Right forelimb (tissue), 1 donor: ENCODE results near the gene KRT78.

Source experiments
- DNase-seq: peaks from one replicate; pipeline ENCODE4 v3.0.0-alpha.2; 2018

The KRT78 gene

GRCh38 chr12:52822771-52823510 is 25.9 kb downstream of the KRT78 start:
- DNase-seq: no peak

DNA sequence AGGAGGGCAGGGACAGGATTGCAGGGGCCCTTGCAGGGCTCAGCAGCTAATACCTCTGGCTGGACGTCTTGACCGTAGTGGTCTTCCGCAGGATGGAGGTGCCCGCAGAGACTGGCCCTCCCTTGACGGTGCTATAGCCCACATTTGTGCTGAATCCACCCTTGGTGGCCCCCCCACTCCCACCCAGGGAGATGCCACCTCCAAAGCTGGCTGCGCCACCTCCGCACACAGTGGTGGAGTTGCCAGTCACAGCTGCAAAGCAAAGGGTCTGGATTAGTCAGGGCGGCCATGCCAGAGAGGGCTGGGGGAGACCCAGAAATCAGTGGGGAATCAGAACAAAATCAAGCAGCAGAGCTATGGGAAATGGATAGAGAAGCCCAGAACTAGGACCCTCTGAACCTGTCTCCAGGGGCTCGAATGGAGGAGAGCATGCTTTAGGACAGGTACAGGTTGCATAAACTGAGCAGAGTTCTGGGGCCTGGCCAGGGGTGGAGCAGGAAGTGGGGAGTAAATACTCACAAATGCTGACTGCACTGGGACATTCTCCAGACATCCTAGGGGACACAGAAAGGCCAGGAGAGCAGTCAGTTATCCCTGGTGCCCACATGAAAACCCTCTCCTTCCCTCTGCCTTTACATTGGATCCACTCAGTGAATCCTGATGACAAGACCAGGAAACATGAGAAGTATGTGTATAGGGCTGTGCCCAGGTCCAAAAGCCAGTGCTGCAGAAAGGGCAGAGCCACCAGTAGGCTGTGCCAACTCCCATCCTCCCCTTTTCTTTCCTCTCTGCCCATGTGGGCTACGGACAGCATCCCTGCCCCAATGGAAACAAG is 26.8 kb downstream of the KRT78 start:
- no peak for DNase-seq

DNA sequence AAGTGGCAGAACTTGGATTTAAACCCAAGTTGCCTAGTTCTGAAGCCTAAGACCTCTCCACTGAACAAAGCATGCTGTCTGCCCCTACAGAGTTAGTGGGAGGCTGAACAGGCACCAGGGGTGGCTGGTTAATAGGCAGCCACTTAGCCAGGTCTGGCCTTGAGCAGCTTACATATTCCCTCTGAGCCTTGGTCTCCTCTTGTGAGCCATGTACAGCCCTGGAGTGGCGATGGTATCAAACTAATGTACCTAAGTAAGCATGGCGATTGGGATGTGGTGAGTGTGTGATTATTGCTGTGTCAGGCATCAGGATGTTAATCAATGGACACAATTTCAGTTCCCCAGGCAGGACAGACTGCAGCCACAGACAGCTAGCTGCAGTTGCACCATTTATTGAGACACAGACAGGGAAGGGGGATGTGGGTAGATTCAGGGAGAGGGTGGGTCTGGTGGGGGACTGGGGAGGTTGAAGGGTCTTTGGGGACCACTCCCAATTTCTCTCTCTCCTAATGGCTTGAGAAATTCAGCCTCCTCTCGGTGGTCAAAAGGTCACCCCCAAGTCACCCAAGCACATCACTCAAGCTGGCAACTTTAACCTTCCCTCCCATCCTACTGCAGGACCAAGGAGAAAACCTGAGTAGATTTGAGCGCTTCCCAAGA is 27.6 kb downstream of the KRT78 start:
- DNase-seq: no peak

DNA sequence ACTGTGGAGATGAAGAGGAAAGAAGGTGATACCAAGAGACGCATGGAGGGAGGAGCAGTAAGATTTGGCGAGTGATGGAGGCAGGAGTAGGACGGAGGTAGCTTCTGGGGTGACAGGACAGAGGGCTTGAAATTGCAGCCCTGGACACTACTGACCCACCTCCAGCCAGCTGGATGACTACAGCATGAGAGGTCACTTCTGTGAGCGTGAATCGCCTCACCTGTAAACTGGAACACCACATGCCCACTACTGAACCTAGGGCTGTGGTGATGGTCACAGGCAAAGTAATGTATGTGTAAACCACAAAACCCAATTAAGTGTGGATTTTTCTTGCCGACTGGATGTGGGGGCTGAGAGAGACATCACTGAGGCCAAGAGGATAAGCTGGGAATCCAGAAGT is 28.3 kb downstream of the KRT78 start:
- DNase-seq: no peak

GRCh38 chr12:52819731-52820510 is 28.9 kb downstream of the KRT78 start:
- no peak for DNase-seq

DNA sequence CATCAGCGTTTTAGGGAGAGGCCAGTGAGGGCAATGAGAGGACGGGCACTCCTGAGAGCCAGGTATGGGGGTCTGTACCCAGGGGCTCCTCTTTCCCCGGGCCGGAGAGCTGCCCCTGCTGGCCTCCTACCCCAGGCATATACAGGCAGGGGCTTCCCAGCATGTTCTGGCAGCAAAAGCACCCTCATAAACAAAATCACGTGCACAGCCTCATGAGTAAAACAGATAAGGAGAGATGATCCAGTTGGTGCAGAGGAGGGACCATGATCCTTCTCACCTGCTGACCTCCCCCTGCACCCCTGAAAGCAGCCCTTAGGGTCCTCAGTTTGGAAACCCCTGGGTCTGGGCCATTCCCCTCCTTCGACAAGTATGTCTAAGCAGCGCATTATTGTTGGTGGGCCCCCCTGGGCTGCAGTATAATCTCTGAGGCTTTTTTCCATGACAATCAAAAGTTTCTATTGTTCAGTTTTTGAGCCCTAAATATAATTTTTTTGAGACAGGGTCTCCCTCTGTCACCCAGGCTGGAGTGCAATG is 29.8 kb downstream of the KRT78 start:
- DNase-seq: no peak

DNA sequence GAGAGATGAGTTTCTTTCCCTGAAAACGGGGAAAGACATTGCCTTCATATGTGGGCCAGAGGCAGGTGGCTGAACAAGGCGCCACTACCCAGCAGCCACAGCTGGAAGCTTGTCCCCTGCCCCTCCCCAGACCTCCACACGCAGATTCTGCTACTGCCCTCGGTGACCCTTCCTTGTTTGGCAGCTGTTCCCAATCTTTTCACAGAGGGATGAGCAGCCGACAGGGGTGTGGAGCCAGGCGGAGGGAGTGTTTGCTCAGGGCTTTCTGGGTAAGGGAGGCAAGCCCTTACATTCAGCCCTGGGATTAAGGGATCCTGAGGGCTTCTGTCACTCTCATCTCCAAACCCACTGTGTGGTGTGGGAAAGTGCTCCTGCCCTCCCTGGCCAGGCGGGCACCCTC is 30.4 kb downstream of the KRT78 start:
- no peak for DNase-seq

GRCh38 chr12:52817699-52818238 is 31.0 kb downstream of the KRT78 start:
- no peak for DNase-seq

DNA sequence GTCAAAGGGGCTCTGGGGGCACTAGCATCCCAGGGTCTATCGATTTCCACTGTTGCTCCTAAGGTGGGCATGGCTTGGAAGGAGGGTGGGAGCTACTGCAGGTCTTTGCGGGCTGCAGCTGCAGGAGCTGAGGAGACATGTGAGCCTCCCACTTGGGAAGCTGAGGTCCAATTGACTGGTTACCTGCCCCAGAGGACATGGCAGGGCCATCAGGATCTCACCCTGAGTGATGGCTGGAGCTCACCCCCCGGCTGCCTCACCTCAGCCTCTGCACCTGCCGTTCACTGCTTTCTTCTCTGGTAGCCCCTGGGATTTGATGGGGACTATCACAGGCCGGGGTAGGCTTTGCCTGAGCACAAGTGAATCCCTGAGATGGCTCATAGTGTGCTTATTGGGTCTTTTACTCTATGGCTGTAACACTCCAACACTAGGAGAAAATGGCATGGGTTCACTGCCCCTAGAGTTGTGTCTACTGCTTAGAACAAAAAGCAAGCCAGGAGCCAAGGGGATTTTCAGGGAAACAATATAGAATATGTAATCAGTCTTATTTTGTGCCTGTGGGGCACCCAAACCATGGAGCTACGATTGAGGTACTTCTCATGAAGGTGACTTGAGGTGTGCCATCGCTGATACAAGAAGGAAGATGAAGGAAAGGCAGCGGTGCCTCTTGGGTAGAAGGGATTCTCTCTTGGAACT is 31.6 kb downstream of the KRT78 start:
- no peak for DNase-seq

- DNase-seq: no peak
These were observed 32.9 kb downstream of the KRT78 start for GRCh38 chr12:52815676-52816588.

- DNase-seq: no peak
These were observed 33.6 kb downstream of the KRT78 start for GRCh38 chr12:52815161-52815560.

DNA sequence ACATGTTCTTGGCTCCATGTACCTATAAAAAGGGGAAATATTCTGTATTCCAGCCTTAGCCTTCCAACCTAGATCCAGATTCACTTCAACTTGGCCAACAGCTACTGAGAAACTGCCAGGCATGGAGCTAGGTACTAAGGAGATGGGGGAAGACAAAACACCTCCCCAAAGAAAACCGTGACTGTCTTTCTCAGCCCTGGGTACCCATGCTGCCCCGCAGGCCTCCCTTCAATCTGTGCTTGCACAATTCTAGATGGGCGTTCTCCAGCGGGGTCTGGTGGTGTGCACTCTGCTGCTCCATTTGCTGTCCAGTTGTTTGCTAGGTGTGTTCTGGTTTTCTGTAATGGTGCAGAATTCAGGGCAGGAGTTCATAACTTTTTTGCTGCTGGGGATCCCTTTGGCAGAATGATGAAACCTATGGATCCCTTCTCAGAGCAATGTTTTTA is 34.1 kb downstream of the KRT78 start:
- no peak for DNase-seq

- no peak for DNase-seq
These were observed 34.7 kb downstream of the KRT78 start, which contains the start of gene KRT4 for GRCh38 chr12:52813885-52814709. Gene KRT4, minus strand, starts transcription at chr12:52814116. Its CDS starts 58 bp downstream, at chr12:52814058.

DNA sequence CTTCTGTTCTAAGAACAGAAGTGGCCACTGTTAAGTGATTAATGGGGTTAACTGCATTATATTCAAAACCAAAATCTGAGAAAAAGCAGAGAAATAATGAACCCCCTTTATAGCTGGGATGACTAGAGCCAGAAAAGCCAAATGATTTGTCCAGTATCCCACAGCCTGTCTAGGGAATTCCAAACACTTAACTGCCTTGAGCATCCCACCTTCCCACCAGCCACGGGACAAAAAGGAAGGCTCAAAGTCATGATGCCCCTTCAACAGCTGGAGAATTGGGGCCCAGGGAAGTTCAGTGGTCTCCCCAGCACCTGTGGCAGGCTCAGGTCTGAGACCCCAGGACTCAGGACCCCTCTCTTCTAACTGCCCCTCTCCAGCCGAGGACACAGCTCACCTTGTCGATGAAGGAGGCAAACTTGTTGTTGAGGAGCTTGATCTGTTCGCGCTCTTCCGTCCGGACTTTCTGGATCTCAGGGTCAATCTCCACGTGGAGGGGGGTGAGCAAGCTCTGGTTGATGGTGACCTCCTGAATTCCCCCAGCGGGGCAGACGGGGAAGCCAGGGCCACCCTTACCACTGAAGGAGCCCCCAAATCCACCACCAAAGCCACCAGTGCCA is 35.5 kb downstream of the KRT78 start:
- DNase-seq: no peak

DNA sequence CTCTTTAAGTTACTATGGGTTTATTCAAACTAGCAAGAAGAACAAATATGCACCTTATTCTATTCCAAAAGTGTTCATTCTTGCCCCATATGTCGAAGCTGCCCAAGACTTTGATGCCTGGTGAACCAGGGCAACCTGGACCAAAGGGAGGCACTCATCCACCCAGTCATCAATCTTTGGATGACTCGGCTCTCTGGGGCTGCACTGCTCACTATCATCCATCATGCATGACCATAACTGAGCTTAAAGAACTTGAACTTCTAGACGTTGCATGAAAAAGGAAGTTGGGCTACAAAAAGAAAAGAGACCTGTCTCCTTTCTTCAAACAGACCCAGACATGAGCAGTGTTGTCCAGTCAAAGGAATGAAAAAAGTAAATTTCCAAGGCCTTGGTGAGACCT is 36.0 kb downstream of the KRT78 start:
- DNase-seq: no peak

DNA sequence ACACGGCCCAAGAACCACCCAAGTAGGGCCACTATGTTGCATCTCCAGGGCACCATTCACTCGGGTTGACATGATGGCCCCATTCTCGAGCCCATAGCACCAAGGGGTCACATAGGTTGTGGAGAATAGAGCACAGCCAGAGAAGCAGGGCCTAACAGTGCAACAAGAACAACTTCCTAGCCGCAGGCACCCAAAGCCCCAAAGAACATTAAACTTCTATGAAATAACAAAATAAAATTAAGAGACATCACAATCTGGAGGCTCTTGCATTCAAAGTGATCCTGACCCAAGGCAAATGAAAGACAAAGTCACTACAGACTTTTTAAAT is 36.8 kb downstream of the KRT78 start:
- no peak for DNase-seq

GRCh38 chr12:52811191-52812072 is 37.4 kb downstream of the KRT78 start:
- DNase-seq: no peak

DNA sequence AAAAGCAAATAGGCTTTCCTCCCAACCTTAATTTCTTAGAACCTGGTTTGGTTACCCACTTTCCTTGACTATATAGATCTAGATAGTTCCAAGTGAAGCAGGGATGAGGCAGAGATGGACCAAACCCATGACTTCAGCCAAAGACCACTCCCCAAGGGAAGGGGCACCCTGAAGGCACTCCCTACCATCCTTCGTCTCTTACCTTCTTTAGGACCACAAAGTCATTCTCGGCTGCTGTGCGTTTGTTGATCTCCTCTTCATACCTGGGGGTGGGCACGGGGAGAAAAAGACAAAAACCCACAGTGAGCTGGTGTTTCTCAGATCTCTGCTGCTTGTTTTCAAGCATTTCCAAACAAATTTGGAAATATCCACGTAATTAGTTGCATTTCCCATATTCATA is 38.2 kb downstream of the KRT78 start:
- no peak for DNase-seq
